IMR-90 (cell line): ENCODE measurements around the gene FABP6. TPM values are rescaled to one million over a fixed set of nuclear protein-coding genes. Genes with fewer than 3 reads are reported as not detected.

Experiments used
- ATAC-seq: fragments of 200-7000 bp; cut with Tn5 transposase; 2 replicates; pipeline ENCODE4 v1.9.1; 2020; ENCODE audit warnings: low read depth, mild to moderate bottlenecking, moderate library complexity
- BruUV-seq: library from RNA; stranded (reverse); fragments of 400-500 nt; replicated peaks from 2 replicates; lab custom pipeline; 2021; lab: Mats Ljungman, UMichigan
- CTCF ChIA-PET: fragments of 300-600 bp; formaldehyde crosslinking; extraction: SDS; loops from one replicate; lab custom pipeline; 2021; ENCODE audit warnings: antibody characterized with exemption; lab: Yijun Ruan, JAX
- POLR2A ChIA-PET: fragments of 300-600 bp; sonication (Branson Sonifier 250); formaldehyde crosslinking; loops from one replicate; lab custom pipeline; 2022; ENCODE audit warnings: antibody characterized with exemption; ENCODE audit not compliant: unreplicated experiment; lab: Charles Lee
- DNase-seq: peaks from one replicate; pipeline ENCODE4 v3.0.0; 2013
- H2AFZ ChIP-seq: replicated peaks from 2 replicates; pipeline ENCODE3; 2013; ENCODE audit warnings: low read length, mild to moderate bottlenecking; ENCODE audit not compliant: poor library complexity
- H2AK5ac ChIP-seq: 2 replicates; pipeline ENCODE4 v1.6.1; 2013; ENCODE audit warnings: low read depth, low read length, inconsistent platforms
- H2AK9ac ChIP-seq: replicated peaks from 2 replicates; pipeline ENCODE3; 2013; ENCODE audit warnings: mild to moderate bottlenecking, low read depth, low read length, moderate library complexity; ENCODE audit not compliant: poor library complexity
- H2BK120ac ChIP-seq: 2 replicates; pipeline ENCODE4 v1.6.1; 2013; ENCODE audit warnings: low read depth, low read length, inconsistent platforms
- H2BK15ac ChIP-seq: 3 replicates; pipeline ENCODE4 v1.6.1; 2013; ENCODE audit warnings: low read depth, low read length, inconsistent platforms
- H2BK20ac ChIP-seq: 2 replicates; pipeline ENCODE4 v1.6.1; 2013; ENCODE audit warnings: low read depth, mild to moderate bottlenecking, inconsistent platforms, low read length, moderate library complexity
- H2BK5ac ChIP-seq: 2 replicates; pipeline ENCODE4 v1.6.1; 2013; ENCODE audit warnings: mild to moderate bottlenecking, low read depth, low read length, inconsistent platforms; ENCODE audit not compliant: poor library complexity, severe bottlenecking
- H3K14ac ChIP-seq: replicated peaks from 2 replicates; pipeline ENCODE4 v1.6.1; 2013; ENCODE audit warnings: low read depth, low read length, inconsistent platforms
- H3K18ac ChIP-seq: 2 replicates; pipeline ENCODE4 v1.6.1; 2013; ENCODE audit warnings: low read depth, low read length, control low read depth
- H3K23ac ChIP-seq: 2 replicates; pipeline ENCODE4 v1.6.1; 2013; ENCODE audit warnings: low read depth, low read length, inconsistent platforms
- H3K27ac ChIP-seq: 2 replicates; pipeline ENCODE4 v1.5.1; 2013; ENCODE audit warnings: mild to moderate bottlenecking, control low read depth, low read length; ENCODE audit not compliant: insufficient read depth
- H3K27me3 ChIP-seq: 2 replicates; pipeline ENCODE4 v1.6.1; 2013; ENCODE audit warnings: low read length; ENCODE audit not compliant: control insufficient read depth, insufficient read depth
- H3K36me3 ChIP-seq: 2 replicates; pipeline ENCODE4 v1.6.1; 2013; ENCODE audit warnings: low read length, mixed read lengths; ENCODE audit not compliant: control insufficient read depth, insufficient read depth
- H3K4ac ChIP-seq: 2 replicates; pipeline ENCODE4 v1.6.1; 2013; ENCODE audit warnings: low read depth, low read length, inconsistent platforms
- H3K4me1 ChIP-seq: 2 replicates; pipeline ENCODE4 v1.6.1; 2013; ENCODE audit warnings: low read length, mixed read lengths; ENCODE audit not compliant: control insufficient read depth, insufficient read depth
- H3K4me2 ChIP-seq: 2 replicates; pipeline ENCODE4 v1.6.1; 2013; ENCODE audit warnings: low read depth, mild to moderate bottlenecking, control low read depth, low read length, moderate library complexity
- H3K4me3 ChIP-seq: 2 replicates; pipeline ENCODE4 v1.5.1; 2013; ENCODE audit warnings: low read depth, mild to moderate bottlenecking, control low read depth, low read length, moderate library complexity; ENCODE audit not compliant: insufficient read depth
- H3K56ac ChIP-seq: 2 replicates; pipeline ENCODE4 v1.6.1; 2013; ENCODE audit warnings: low read length, inconsistent platforms; ENCODE audit not compliant: insufficient read depth; ENCODE audit errors: extremely low read depth
- H3K79me1 ChIP-seq, 2 experiments: 2 replicates each; pipeline ENCODE4 v1.6.1; 2013; ENCODE audit warnings: low read length in 2 of 2, inconsistent platforms in 1 of 2, low read depth in 1 of 2
- H3K9ac ChIP-seq: 2 replicates; pipeline ENCODE4 v1.6.1; 2013; ENCODE audit warnings: low read depth, low read length, control low read depth
- H3K9me1 ChIP-seq: 2 replicates; pipeline ENCODE4 v1.6.1; 2013; ENCODE audit warnings: low read length, inconsistent platforms; ENCODE audit not compliant: insufficient read depth
- H3K9me3 ChIP-seq: 2 replicates; pipeline ENCODE4 v1.6.1; 2013; ENCODE audit warnings: low read length; ENCODE audit not compliant: control insufficient read depth, insufficient read depth
- H4K20me1 ChIP-seq: 2 replicates; pipeline ENCODE4 v1.6.1; 2013; ENCODE audit warnings: low read length, inconsistent platforms; ENCODE audit not compliant: insufficient read depth
- H4K5ac ChIP-seq: 2 replicates; pipeline ENCODE4 v1.6.1; 2013; ENCODE audit warnings: mild to moderate bottlenecking, low read depth, low read length, control low read depth
- H4K8ac ChIP-seq, 2 experiments: 2 replicates each; pipeline ENCODE4 v1.6.1; 2013; ENCODE audit warnings: low read depth in 2 of 2, low read length in 2 of 2, control low read depth in 1 of 2, inconsistent platforms in 1 of 2
- H4K91ac ChIP-seq: 2 replicates; pipeline ENCODE4 v1.6.1; 2013; ENCODE audit warnings: low read depth, low read length, inconsistent platforms; ENCODE audit not compliant: insufficient read depth
- BHLHE40 ChIP-seq: fragments of 150-350 bp; IDR thresholded peaks from 2 replicates; pipeline ENCODE4 v1.6.1; 2016; ENCODE audit warnings: mild to moderate bottlenecking, low read depth, low read length
- CEBPB ChIP-seq: IDR thresholded peaks from 2 replicates; pipeline ENCODE4 v1.6.1; 2012; ENCODE audit warnings: low read depth, low read length, improper control_type of control experiment
- CHD1 ChIP-seq: IDR thresholded peaks from 2 replicates; pipeline ENCODE4 v1.6.1; 2012; ENCODE audit warnings: low read depth, low read length, improper control_type of control experiment
- FOS ChIP-seq: fragments of 150-350 bp; IDR thresholded peaks from 2 replicates; pipeline ENCODE4 v1.6.1; 2016; ENCODE audit warnings: low read depth, low read length
- MAFK ChIP-seq: IDR thresholded peaks from 2 replicates; pipeline ENCODE4 v1.6.1; 2012; ENCODE audit warnings: low read depth, low read length, improper control_type of control experiment
- MAZ ChIP-seq: IDR thresholded peaks from 2 replicates; pipeline ENCODE4 v1.6.1; 2012; ENCODE audit warnings: low read depth, mild to moderate bottlenecking, low read length, improper control_type of control experiment, moderate library complexity, borderline replicate concordance
- MXI1 ChIP-seq: IDR thresholded peaks from 2 replicates; pipeline ENCODE4 v1.6.1; 2012; ENCODE audit warnings: low read depth, mild to moderate bottlenecking, low read length, moderate library complexity, borderline replicate concordance
- NFE2L2 ChIP-seq: fragments of 150-350 bp; IDR thresholded peaks from 2 replicates; pipeline ENCODE4 v1.6.1; 2016; ENCODE audit warnings: low read depth, mild to moderate bottlenecking, low read length
- POLR2A ChIP-seq: IDR thresholded peaks from 2 replicates; pipeline ENCODE4 v1.6.1; 2012; ENCODE audit warnings: mild to moderate bottlenecking, low read depth, low read length
- RAD21 ChIP-seq: IDR thresholded peaks from 2 replicates; pipeline ENCODE4 v1.6.1; 2012; ENCODE audit warnings: low read length, improper control_type of control experiment
- RCOR1 ChIP-seq: IDR thresholded peaks from 2 replicates; pipeline ENCODE4 v1.6.1; 2012; ENCODE audit warnings: mild to moderate bottlenecking, low read length, improper control_type of control experiment; ENCODE audit not compliant: insufficient replicate concordance
- RFX5 ChIP-seq: IDR thresholded peaks from 2 replicates; pipeline ENCODE4 v1.8.0; 2012; ENCODE audit warnings: low read depth, mild to moderate bottlenecking, low read length, moderate library complexity
- SMC3 ChIP-seq: fragments of 150-350 bp; IDR thresholded peaks from 2 replicates; pipeline ENCODE4 v1.6.1; 2016; ENCODE audit warnings: low read depth, mild to moderate bottlenecking, antibody characterized with exemption, low read length, moderate library complexity
- USF2 ChIP-seq: fragments of 150-350 bp; IDR thresholded peaks from 2 replicates; pipeline ENCODE4 v1.6.1; 2017; ENCODE audit warnings: mild to moderate bottlenecking, antibody characterized with exemption, low read length, low read depth
- WGBS, 2 experiments: methylation state at CpG; one replicate each; pipeline versions ENCODE4 v1.1.5 to v1.1.7; 2013; ENCODE audit warnings: missing lambda C conversion rate in 2 of 2; ENCODE audit not compliant: insufficient read length in 1 of 2; ENCODE audit errors: extremely low coverage in 2 of 2; 5-methylcytosine and 5-hydroxymethylcytosine counted together
- dilution Hi-C: fragments of 300-500 bp; cut with HindIII; formaldehyde crosslinking; loops from one replicate; pipeline ENCODE4 v1.14.3; 2018; ENCODE audit warnings: low sequenced_read_pairs; ENCODE audit not compliant: unreplicated experiment
- in situ Hi-C: fragments of 300-500 bp; cut with MboI; formaldehyde crosslinking; loops from 3 replicates; pipeline ENCODE4 v1.14.3; 2019; ENCODE audit warnings: low sequenced_read_pairs, inconsistent platforms, mixed read lengths
- intact Hi-C: fragments of 100-400 bp; cut with micrococcal nuclease; formaldehyde crosslinking; loops from 2 replicates; pipeline ENCODE4 v1.10.0; 2022
- polyA plus RNA-seq, 3 experiments: library from polyadenylated mRNA; depleted of rRNA; stranded (reverse); fragments of >200 nt; gene quantifications; 2 replicates each; pipeline ENCODE4 v1.2.3, GENCODE V29; 2012; ENCODE audit warnings: low replicate concordance in 1 of 3
- total RNA-seq: library from RNA; depleted of rRNA; stranded (reverse); fragments of >200 nt; gene quantifications from 2 replicates; pipeline ENCODE4 v1.2.3, GENCODE V29; 2012
- TF ChIP-seq, protein P1 (sequence below): fragments of 150-350 bp; IDR thresholded peaks from 2 replicates; pipeline ENCODE4 v1.6.1; 2016; ENCODE audit warnings: low read depth, mild to moderate bottlenecking, low read length, moderate library complexity, borderline replicate concordance
- TF ChIP-seq, protein P2 (sequence below): conservative IDR thresholded peaks from 2 replicates; pipeline ENCODE4 v1.5.1; 2012; ENCODE audit warnings: mild to moderate bottlenecking, low read depth, low read length, improper control_type of control experiment

Gene FABP6
- total and polyA plus RNA-seq, 2 of the 4 experiments (the other 2 are of a cell fraction), result not detected

DNA sequence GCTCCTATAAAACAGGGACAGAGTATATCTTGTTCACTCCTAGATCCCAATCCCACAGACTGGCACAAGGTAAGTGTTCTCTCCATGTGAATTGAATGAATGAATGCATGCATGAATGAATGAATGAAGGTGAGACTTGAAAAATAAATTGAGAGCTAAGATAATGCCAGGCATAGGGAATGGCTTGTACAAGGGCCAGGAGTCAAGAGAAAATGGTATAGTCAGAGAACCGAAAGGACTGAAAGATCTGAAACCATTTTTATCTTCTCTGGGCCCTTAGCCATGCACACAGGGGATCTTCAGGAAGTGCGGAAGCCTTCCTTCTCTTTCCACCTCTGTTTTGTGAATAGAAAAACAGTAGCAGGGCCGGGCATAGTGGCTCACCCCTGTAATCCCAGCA lies 48.4 kb upstream of the FABP6 start:
- Histone ChIP-seq H3K9ac (no peak overlapping the region), H3K4me2 (no peak overlapping the region), H3K4ac (no peak overlapping the region), H3K23ac (no peak overlapping the region), H3K27me3 (no peaks in the 10 kb centered on the region), H4K91ac (no peak overlapping the region), H3K9me1 (peaks cover 8% of the 10 kb centered on the region), H3K4me3 (no peak overlapping the region), H2BK15ac (no peak overlapping the region), H2BK20ac (no peak overlapping the region), H3K27ac (no peak overlapping the region), H3K79me1 (no peaks in the 10 kb centered on the region), H2BK120ac (no peak overlapping the region), H4K5ac (no peak overlapping the region), H3K4me1 (0 out of 2 replicates have a peak, but pooled peaks cover 2% of the 10 kb centered on the region), H2BK5ac (no peak overlapping the region), H2AK9ac (no peak overlapping the region), H3K18ac (no peak overlapping the region), H4K20me1 (no peaks in the 10 kb centered on the region), H3K36me3 (no peaks in the 10 kb centered on the region), H3K56ac (no peak overlapping the region), H4K8ac (no peak overlapping the region), H3K9me3 (no peaks in the 10 kb centered on the region), H2AK5ac (no peak overlapping the region), H2AFZ (no peak overlapping the region), H3K14ac (no peak overlapping the region)
- in situ Hi-C loops, result no loop called here
- no TSS peak for BruUV-seq
- intact Hi-C loops, result no loop called here
- DNase-seq, result no peak
- CTCF ChIA-PET, result no interaction called here
- dilution Hi-C loops, result no loop called here
- no peak for TF ChIP-seq MAZ
- no peak for TF ChIP-seq CEBPB
- no peak for TF ChIP-seq POLR2A
- TF ChIP-seq SMC3, result no peak
- TF ChIP-seq RFX5, result no peak
- TF ChIP-seq RAD21, result no peak
- TF ChIP-seq NFE2L2, result no peak
- TF ChIP-seq, protein P1, sequence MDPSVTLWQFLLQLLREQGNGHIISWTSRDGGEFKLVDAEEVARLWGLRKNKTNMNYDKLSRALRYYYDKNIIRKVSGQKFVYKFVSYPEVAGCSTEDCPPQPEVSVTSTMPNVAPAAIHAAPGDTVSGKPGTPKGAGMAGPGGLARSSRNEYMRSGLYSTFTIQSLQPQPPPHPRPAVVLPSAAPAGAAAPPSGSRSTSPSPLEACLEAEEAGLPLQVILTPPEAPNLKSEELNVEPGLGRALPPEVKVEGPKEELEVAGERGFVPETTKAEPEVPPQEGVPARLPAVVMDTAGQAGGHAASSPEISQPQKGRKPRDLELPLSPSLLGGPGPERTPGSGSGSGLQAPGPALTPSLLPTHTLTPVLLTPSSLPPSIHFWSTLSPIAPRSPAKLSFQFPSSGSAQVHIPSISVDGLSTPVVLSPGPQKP, result no peak
- TF ChIP-seq FOS, result no peak
- TF ChIP-seq MXI1, result no peak
- no peak for TF ChIP-seq CHD1
- TF ChIP-seq MAFK, result no peak
- TF ChIP-seq, protein P2, sequence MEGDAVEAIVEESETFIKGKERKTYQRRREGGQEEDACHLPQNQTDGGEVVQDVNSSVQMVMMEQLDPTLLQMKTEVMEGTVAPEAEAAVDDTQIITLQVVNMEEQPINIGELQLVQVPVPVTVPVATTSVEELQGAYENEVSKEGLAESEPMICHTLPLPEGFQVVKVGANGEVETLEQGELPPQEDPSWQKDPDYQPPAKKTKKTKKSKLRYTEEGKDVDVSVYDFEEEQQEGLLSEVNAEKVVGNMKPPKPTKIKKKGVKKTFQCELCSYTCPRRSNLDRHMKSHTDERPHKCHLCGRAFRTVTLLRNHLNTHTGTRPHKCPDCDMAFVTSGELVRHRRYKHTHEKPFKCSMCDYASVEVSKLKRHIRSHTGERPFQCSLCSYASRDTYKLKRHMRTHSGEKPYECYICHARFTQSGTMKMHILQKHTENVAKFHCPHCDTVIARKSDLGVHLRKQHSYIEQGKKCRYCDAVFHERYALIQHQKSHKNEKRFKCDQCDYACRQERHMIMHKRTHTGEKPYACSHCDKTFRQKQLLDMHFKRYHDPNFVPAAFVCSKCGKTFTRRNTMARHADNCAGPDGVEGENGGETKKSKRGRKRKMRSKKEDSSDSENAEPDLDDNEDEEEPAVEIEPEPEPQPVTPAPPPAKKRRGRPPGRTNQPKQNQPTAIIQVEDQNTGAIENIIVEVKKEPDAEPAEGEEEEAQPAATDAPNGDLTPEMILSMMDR, result no peak
- no peak for TF ChIP-seq USF2
- TF ChIP-seq RCOR1, result no peak
- no peak for TF ChIP-seq BHLHE40
- POLR2A ChIA-PET, result no interaction called here
- ATAC-seq, result no peak
- WGBS, 2 experiments, result no CpG with 5 or more reads among the region's 3 CpGs
